T47D (cell line): ENCODE results near the gene CDH12.

Experiments used
- DNase-seq, 2 experiments: peaks; one replicate each; pipeline versions ENCODE4 v3.0.0 to v3.0.0-alpha.2; 2011 to 2012; ENCODE audit warnings: low read depth in 1 of 2, low spot score in 1 of 2
- JUND ChIP-seq: IDR thresholded peaks from 2 replicates; pipeline ENCODE4 v1.6.1; 2012; ENCODE audit warnings: low read depth
- in situ Hi-C: cut with HindIII; loops from 2 replicates; pipeline ENCODE4 v1.10.0; 2016; ENCODE audit warnings: low sequenced_read_pairs, low pct_unique_long_range_greater_than_20kb

Gene CDH12

DNA sequence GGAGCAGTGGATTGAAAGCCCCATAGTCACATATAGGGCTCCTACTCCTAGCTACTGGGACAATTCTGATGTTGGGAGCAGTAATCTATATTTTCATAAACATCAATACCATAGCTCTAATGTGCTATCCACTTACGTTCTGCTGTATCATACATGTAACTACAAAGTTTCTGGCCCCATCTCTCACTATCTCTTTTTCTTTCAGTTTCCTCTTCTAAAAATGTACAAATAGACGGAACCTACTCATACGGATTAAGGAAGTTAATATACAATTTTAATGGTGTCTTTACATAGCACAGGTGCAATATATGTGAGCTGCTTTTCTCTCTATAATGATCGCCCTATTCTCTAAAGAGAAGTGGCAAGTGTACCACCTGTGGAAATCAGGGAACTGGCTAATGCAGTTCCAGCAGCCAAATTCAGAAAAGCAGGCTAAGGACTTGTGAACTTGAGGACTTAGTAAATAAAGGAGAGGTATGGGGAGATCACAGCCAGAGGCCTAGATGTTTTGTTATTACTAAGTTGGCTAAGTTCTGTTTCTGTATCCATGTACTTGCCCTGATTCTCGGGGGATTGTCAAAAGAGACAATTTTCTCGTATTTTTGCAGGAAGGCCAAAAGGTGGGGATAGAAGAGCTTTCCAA, 1021.9 kb downstream of the CDH12 start:
- in situ Hi-C loops, result no loop called here
- DNase-seq, result no peak
- no peak for TF ChIP-seq JUND

DNA sequence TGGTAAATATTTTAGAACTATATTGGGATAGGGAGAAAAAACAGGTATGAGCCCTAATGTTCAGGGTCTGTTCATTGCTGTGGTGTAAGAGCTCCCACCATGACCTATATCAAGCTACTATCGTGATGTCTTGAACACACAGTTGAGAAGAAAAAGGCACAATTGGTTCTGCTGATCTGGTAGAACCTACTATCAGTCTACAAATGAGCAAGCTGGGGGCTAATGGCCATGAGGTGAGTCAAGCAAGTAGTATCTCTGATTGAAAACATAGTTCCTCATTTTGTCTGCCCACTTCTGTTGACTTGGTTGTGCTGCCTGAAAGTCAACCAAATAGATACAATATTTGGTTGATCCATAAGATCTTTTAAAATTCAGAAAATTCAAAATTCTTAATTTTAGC, 1026.3 kb downstream of the CDH12 start:
- in situ Hi-C loops, result no loop called here
- TF ChIP-seq JUND, result no peak
- no peak for DNase-seq

DNA sequence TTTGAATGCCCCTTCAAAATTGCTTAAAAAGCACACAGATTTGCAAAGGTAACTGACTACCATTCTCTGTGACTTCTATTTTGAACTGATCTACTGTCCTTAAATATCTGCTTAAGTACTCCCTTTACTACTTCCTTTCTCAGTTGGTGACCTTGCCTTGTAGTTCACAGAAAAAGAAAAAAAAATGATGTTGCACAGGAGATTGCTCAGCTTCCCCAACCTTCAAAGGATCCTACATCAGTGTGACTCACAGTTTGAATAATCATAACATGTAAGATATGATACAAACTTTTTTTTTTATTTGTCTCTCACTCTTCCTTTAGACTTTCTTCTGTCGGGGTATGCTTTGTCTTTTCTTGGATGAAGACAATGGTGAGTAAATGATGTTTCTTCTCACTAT, 1029.6 kb downstream of the CDH12 start:
- no peak for DNase-seq
- in situ Hi-C loops, result no loop called here
- TF ChIP-seq JUND, result no peak

DNA sequence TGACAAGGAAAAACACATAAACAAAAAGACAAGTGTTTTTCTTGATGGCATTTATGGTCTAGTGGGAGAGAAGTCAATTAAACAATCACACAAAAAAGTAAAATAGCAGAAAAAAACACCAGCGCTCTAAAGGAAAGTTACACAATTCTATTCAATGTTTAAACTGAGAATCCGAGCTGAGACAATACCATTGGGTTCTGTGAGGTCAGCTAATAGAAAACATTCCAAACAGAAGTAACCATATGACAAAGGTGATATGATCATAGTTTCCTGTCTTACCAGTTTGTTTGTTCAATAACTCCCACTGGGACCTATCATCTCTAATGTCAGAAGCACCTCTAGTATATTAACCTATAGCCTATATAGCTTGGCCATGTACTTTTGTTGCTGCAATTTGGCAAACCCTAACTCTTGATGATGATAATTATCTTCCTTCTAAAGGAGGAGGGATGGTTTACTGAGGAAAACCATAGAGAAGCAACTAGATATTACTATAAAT, 1030.0 kb downstream of the CDH12 start:
- TF ChIP-seq JUND, result no peak
- DNase-seq, result no peak
- in situ Hi-C loops, result no loop called here

DNA sequence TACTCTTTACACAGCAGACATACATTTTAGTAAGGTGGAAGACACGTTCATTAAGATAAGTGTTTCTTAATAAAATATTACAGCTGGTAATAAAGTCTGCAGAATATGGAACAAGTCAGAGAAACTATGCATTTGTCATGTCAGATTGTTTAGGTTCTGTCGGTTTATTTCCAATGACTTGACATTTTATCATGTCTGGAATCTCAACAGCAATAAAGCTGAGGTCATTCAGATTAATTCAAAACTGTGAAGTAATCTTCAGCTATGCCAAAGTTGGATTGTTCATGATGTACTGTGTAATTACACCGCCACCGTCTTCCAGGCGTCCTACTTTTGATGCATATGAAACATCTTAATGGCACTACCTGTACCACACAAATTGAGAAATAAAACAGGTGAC, 1032.6 kb downstream of the CDH12 start:
- no peak for DNase-seq

DNA sequence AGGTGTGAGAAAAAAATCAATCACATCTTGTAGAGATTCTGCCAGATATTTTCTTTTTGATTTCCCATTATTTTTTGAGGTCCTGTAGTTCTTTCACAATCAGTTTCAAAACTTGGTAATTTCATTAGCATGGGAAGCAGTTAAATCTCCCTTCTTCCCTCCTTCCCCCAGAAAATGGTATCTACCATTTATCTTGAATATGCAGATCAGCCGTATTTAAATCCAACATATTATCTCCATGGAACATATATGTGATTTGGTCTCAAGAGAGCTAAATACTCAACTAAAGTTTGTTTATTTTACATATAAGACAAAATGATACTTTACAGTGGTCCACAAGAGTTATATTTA, 1034.8 kb downstream of the CDH12 start:
- TF ChIP-seq JUND, result no peak
- no peak for DNase-seq
- in situ Hi-C loops, result no loop called here

More for the DNA sequence above, 1032.6 kb downstream of the CDH12 start:
- no peak for TF ChIP-seq JUND
- in situ Hi-C loops, result no loop called here

DNA sequence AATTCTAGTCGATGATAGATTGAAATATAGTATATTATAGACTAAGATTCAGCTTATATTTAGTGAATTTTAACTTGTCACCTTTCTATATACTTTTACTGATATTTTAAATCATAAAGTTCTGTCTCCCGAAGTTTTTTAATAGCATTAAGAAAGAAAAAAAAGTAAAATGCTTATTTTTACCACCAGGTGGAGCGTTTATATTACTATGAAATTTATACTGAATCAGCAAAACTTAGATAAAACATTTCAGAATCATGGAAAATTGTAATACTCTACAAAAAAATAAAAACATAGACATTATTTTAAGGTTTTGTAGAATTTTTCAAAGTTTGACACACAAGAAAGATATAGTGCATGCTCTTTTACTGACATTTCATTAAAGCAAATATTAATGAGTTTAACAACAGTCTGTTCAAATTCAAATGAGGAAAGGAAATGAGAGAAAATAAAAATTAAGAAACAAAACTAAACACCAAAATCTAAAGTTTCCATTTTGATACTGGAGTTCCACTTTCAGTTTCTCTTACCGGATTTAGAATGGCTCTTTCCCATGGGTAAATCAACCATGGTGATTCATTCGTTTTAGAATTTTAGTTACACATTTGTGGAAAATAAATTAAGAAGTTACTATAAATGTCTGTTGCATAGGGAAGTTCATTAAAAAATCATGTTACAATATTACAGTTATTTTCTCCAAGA, 1035.3 kb downstream of the CDH12 start:
- in situ Hi-C loops, result no loop called here
- no peak for DNase-seq
- TF ChIP-seq JUND, result no peak

DNA sequence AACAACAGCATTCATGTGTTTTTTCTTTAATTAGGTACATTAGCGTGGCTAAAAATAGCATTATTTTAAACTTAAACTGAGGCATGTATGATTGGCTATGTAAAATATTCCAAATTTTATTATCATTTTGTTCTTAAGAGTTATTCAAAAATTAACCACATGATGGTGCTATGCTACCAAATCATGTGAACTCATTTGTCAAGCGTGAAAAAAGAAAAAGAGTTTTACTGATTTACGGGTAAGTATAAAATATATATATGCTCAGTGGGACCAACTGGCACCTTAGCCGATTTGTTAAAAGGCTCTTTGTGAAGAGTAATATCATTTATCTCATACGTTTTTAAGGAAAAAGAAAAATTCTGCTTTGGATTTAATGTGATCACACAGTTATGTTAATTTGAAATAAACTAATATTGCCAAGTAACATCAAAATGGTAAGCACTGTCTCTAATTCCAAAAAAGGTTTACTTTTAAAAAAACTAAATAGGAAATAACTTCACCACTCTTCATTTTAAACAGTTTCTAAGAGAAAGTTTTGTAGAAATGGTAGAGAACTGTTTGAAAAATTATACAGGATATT, 1042.3 kb downstream of the CDH12 start:
- DNase-seq, result peak in 1 of 2 experiments; percentile 40
- TF ChIP-seq JUND, result no peak
- in situ Hi-C loops, result no loop called here

DNA sequence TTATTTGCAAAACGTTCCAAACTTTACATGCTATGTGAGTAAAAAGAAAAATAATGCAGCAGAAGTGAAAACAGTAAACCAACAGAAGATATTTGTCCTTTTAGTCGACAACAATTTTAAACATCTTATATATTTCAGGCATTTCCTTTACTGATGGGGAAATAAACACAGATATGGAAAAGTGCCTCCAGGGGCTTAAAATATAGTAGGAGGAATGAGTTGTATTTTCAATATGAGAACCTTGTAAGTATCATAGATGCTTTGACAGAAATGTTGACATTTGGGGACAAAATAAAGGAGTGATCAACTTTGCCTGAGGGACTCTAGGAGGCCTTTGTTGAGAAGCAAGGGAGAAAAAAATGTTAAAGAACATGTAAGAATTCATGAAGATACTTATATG, 1043.5 kb downstream of the CDH12 start:
- no peak for TF ChIP-seq JUND
- no peak for DNase-seq
- in situ Hi-C loops, result no loop called here

DNA sequence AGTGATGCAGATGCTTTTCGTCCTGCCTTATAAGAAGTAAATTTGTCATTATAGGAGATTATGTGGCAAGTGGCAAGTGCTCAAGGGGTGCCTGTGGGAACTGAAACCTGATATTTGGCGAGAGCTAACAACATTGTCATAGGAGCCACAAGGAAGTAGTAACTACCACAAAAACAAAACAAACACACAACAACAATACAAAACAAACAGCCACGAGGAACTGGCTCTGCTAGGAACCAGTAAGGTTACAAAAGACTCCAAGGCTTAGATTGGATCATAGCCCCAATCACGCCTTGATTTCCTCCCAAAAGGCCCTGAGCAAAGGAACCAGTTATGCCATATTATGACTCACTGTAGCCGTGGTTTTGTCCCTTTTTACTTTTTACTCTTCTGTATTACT, 1045.2 kb downstream of the CDH12 start:
- DNase-seq, result peak in 1 of 2 experiments; percentile 88
- no peak for TF ChIP-seq JUND
- in situ Hi-C loops, result no loop called here

DNA sequence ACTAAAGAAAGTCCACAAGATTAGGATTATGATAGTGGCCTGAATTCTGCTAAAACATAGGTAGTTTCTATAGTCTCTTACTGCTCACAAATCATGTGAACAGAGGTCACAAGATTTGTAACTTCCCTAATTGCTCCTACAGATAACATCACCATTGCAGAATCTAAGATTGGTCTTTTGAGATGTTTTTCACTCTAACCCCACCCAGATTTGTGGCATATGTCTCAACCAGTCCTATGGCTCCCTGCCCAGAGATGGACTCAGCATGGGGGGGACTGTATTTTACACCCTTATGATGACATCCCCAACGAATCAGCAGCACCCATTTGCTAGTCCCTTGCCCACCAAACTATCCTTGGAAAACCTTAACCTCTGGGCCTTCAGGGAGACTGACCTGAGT, 1046.2 kb downstream of the CDH12 start:
- DNase-seq, result no peak
- in situ Hi-C loops, result no loop called here
- TF ChIP-seq JUND, result no peak

DNA sequence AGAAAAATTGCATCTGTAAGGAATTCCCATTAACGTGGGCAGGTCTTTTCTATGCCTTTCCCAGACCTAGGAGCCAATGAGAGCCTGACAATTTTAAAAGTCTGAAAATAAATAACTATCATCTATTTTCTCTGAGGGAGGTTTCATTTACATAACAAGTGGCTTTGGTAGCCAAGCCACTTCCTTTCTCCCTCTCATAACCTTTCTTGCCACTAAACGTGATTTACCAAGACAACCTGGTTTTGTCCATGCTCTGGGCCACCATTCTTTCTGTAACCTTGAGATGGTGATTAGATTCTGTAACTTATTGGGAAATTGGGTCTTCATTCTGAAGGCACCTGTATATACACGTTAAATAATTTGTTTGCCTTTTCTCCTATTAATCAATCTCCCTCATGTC, 1046.9 kb downstream of the CDH12 start:
- in situ Hi-C loops, result no loop called here
- TF ChIP-seq JUND, result no peak

DNA sequence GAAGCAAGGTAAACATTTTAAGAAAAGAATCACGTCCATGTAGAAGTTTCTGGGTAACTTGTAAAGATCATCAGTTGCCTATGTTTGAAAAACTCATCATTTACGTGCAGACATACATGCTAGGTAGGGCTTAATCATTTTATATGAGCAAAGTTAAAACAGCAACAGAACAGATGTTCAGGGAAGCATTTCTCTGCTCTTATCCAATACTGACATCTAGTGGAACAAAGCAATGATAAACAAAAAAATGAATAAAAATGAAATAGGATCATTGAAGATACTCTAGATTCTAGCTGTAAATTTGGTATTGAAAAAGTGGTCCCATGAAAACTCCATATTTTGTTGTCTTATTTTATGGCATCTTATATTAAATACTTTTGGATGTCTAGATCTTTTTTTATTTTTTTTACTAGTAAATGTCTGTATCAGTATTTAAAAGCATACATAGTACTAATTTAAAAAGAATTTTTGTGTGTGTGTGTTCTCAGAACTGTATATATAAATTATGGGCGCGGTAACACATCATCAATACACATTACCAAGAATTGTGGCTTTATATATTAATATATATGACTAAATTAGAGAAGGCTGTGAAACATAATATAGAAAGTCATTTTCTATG, 1050.2 kb downstream of the CDH12 start:
- in situ Hi-C loops, result no loop called here
- peak; percentile 12 to 60 for DNase-seq
- no peak for TF ChIP-seq JUND

More for the DNA sequence above, 1046.9 kb downstream of the CDH12 start:
- DNase-seq, result no peak
